ENCODE data around the gene KRT72. TPM values are rescaled to one million over a fixed set of nuclear protein-coding genes. Genes with fewer than 3 reads are reported as not detected.
"Not testable (repeated sequence)": the region's sequence is repeated elsewhere in the genome, so short reads cannot be mapped to it uniquely, and the experiment has no call there.

KRT72 gene
- polyA plus RNA-seq, 4 donors: 0.11 TPM; not detected in 3

- DNase-seq (ENCODE audit: low read depth in 4 of 4, low spot score in 3 of 4): no peak
These were observed 7.8 kb upstream of the KRT72 start for GRCh38 chr12:52608826-52609630.

- no peak for DNase-seq (ENCODE audit: low read depth in 4 of 4, low spot score in 3 of 4)
These were observed 6.9 kb upstream of the KRT72 start for GRCh38 chr12:52608161-52608560.

DNA sequence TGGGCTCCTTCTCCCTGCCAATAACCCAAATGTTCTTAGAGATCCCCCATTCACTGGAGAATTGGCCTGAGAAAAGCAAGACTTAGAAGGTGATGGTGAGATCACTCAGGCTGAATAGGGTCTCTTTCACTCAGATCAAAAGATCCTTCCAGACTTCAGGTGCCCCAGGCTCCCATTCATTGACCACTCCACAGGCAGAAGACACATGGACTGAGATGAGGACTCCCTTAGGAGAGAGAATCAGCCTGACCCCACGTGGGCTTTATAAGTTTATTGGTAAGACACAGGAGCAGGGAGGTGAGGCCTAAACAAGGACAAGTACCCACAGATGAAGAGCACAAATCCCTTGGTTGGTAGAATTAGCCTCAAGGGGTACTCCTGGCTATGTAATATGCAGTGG, 6.1 kb upstream of the KRT72 start:
- no peak for DNase-seq (ENCODE audit: low read depth in 4 of 4, low spot score in 3 of 4)

DNA sequence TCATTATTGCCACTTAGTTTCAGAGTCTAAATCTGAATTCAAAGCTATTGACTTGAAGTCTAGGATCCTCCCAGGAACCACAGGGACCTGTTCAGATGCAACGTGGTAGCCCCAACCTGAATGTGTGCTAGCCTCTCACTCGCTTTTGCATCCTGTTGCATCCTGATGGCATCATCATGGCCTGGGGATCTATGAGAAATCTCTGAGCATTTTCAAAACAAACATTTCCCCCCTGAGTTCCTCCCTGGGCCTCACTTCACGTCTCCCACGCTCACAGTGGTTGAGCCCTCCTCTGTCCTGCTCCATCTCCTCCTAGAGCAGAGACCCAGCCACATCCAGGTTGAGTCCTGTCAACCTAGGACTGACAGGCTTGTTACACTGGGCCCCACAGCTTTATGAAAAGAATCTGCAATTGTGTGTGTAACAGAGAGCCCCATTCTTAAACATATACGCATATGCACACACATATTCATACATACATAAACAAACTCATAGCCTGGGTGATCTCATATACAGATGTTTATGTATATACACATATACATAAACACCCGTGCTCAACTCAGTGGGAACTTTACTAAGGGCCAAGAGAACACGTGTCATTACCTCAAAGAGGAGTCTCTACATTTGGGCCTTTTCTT, 5.4 kb upstream of the KRT72 start:
- DNase-seq (ENCODE audit: low read depth in 4 of 4, low spot score in 3 of 4): no peak

DNA sequence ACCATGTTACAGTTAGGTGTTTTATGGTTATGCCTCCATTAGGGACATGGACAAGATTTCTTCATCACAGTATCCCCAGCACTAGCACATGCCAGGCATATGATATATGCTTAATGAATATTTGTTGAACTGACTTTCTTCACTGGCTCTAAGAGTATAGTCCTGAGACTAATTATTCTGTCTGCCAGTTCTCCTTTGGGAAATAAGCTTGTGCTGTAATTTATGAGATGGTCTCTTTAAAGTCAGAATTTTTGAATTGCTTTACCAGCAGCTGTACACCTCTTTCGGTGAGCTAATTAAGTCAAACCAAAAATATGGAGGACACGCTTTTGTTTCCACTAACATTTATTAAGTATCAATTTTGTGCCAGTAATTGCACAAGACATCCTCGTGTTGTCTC, 4.8 kb upstream of the KRT72 start:
- no peak for DNase-seq (ENCODE audit: low read depth in 4 of 4, low spot score in 3 of 4)

DNA sequence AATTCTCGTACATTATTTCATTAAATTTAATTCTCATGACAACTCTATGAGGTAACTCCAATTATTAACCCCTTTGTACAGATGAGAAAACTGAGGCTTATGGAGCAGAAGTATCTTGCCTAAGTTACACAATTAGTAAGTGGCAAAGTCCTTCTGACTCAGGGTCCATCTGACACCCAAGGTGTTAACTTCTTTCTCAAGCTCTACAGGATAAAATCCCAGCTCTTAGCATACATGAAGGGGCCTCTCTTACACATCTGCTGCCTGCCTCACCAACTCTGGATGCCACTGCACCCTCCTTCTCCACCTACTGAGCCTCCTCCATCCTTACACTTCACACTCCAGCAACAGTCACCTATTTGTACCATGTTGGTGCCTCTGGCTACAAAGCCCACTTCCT, 4.3 kb upstream of the KRT72 start:
- no peak for DNase-seq (ENCODE audit: low read depth in 4 of 4, low spot score in 3 of 4)

GRCh38 chr12:52604859-52605258, 3.6 kb upstream of the KRT72 start:
- no peak for DNase-seq (ENCODE audit: low read depth in 4 of 4, low spot score in 3 of 4)

DNA sequence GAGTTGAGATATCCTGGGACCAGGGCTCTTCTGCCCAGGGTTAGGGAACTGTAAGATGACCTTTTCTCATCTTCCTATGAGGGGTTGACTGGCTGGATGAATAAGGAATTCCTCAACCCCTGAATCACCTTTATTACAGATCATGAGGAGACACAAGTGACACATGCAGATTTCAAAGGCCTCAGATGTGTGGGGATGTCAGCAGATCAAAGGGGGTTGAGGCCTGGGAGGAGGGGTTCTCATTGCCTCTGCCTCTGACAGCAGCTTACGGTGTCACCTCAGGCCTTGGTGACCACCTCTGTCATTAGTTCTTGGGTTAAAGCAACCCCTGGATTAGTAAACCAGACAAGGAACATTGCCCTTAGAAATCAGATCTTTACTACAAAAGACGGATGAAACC, 2.1 kb upstream of the KRT72 start:
- no peak for DNase-seq (ENCODE audit: low read depth in 4 of 4, low spot score in 3 of 4)

GRCh38 chr12:52602552-52602951, 1.3 kb upstream of the KRT72 start:
- no peak for DNase-seq (ENCODE audit: low read depth in 4 of 4, low spot score in 3 of 4)

- no peak for DNase-seq (ENCODE audit: low read depth in 4 of 4, low spot score in 3 of 4)
These were observed 408 bp upstream of the KRT72 start for GRCh38 chr12:52601671-52602070.

DNA sequence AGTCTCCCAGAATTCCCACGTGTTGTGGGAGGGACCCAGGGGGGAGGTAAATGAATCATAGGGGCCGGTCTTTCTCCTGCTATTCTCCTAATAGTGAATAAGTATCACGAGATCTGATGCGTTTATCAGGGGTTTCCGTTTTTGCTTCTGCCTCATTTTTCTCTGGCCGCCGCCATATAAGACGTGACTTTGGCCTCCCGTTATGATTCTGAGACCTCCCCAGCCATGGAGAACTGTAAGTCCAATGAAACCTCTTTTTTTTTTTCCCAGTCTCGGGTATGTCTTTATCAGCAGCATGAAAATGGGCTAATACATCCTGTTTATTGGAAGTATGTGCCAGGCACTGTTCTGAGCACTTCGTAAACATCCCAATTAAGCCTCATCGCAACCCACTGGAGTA, 788 bp downstream of the KRT72 start:
- DNase-seq (ENCODE audit: low read depth in 4 of 4, low spot score in 3 of 4): no peak

DNA sequence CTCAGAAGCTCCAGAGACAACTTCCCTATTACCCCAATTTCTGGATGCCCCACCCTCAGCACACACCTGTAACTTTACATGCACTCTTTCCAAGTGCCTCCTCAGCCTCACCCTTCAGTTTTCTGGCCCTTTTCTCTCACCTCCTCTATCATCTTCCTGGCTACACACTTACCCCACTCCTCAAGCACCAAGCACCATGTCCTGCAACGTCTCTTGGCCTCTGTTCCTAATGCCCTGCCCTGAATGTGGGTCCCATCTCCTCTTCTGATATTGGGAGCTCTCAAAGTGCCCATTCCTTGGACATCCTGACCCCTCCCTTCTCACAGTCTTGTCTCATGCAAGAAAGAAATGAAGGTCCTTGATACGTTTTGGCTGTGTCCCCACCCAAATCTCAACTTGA, 1.2 kb downstream of the KRT72 start:
- no peak for DNase-seq (ENCODE audit: low read depth in 4 of 4, low spot score in 3 of 4)

DNA sequence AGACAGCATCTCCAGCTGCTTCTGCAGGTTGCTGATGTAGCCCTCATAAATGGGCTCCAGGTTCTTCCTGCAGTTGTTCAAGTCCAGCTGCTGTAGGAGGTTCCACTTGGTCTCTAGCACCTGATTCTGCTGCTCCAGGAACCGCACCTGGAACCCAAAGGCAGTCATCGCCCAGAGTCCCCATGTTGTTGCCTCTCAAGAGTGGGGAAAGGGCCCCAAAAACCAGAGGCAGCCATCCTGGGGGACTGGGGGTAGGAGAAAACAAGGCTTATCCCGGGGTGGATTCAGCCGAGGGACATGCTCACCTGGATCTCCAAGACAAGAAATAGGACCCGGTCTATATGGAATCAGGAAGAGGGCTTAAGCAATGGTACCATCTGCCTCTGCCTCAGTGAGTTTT, 2.3 kb downstream of the KRT72 start:
- no peak for DNase-seq (ENCODE audit: low read depth in 4 of 4, low spot score in 3 of 4)

- not testable (repeated sequence) for DNase-seq (ENCODE audit: low read depth in 4 of 4, low spot score in 3 of 4)
These were observed 7.0 kb downstream of the KRT72 start for GRCh38 chr12:52594237-52594636.

- no peak for DNase-seq (ENCODE audit: low read depth in 4 of 4, low spot score in 3 of 4)
These were observed 9.7 kb downstream of the KRT72 start for GRCh38 chr12:52591521-52591920.

- DNase-seq (ENCODE audit: low read depth in 4 of 4, low spot score in 3 of 4): no peak
These were observed 11.2 kb downstream of the KRT72 start for GRCh38 chr12:52590021-52590420.

- DNase-seq (ENCODE audit: low read depth in 4 of 4, low spot score in 3 of 4): no peak
These were observed 13.7 kb downstream of the KRT72 start for GRCh38 chr12:52587563-52587962.

GRCh38 chr12:52585946-52586345, 15.3 kb downstream of the KRT72 start:
- DNase-seq (ENCODE audit: low read depth in 4 of 4, low spot score in 3 of 4): no peak

- DNase-seq (ENCODE audit: low read depth in 4 of 4, low spot score in 3 of 4): no peak
These were observed 16.2 kb downstream of the KRT72 start for GRCh38 chr12:52585066-52585465.

- no peak for DNase-seq (ENCODE audit: low read depth in 4 of 4, low spot score in 3 of 4)
These were observed 17.0 kb downstream of the KRT72 start for GRCh38 chr12:52584156-52584682.

DNA sequence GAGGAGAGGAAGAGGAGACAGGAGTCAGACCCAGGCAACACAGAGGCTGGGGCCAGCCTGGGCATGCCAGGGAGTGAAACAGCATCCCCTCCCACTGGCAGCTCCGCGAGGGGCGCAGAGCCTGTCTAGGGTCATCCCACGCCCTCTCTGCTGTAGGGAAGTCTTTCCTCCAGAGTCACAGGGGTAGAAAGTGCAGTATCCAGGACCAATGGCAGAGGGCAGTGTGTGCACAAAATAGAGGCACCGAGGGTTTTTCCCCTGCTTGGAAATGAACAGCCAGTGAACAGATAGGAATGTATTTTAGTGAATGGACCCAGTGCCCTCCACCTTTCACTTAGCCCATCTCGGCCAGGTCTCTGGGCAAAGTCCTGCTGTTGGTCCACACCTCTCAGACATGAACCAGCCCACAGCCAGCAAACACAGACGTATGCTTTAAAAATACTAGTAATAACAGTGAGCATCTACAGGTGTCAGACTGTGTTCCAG, 18.2 kb downstream of the KRT72 start:
- peak; percentile 32 to 55 (median 36) for DNase-seq (ENCODE audit: low read depth in 4 of 4, low spot score in 3 of 4)

DNA sequence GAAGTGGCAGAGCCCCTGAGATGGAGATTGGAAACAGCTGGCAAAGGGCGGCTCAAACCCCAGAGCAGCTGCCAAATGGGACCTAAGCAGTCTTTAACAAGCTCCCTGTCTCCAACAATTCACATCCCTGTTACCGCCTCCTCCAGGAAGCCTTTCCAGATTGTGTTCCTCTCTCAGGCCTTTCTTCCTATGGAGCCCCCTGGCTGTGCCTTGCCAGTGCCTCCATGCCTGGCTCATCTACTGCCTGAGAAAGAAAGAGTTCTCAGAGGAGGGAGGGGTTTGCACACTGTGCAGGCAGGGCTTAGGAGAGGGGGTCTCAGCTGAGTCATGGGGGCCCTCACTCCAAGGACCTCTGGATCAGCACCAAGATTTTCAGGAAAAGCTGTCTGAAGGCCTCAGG, 18.8 kb downstream of the KRT72 start:
- DNase-seq (ENCODE audit: low read depth in 4 of 4, low spot score in 3 of 4): no peak

Data from right renal pelvis (tissue), 4 donors.